Measurements from ENCODE around the gene TAP1. TPM values are rescaled to one million over a fixed set of nuclear protein-coding genes. Genes with fewer than 3 reads are reported as not detected.
"Not testable (repeated sequence)": the region's sequence is repeated elsewhere in the genome, so short reads cannot be mapped to it uniquely, and the experiment has no call there.

The TAP1 gene
- polyA plus RNA-seq, 4 donors = 9.2 to 11.9 (median 11.8) TPM

- no peak for DNase-seq (ENCODE audit: low read depth in 4 of 4, low spot score in 2 of 4)
These were observed 44.3 kb downstream of the TAP1 start for GRCh38 chr6:32809171-32809570.

GRCh38 chr6:32807020-32807580, 46.4 kb downstream of the TAP1 start:
- DNase-seq (ENCODE audit: low read depth in 4 of 4, low spot score in 2 of 4) = no peak

GRCh38 chr6:32805404-32805803, 48.1 kb downstream of the TAP1 start:
- DNase-seq (ENCODE audit: low read depth in 4 of 4, low spot score in 2 of 4) = not testable (repeated sequence)

- DNase-seq (ENCODE audit: low read depth in 4 of 4, low spot score in 2 of 4) = no peak
These were observed 50.1 kb downstream of the TAP1 start for GRCh38 chr6:32803416-32803815.

GRCh38 chr6:32799740-32800139, 53.8 kb downstream of the TAP1 start:
- DNase-seq (ENCODE audit: low read depth in 4 of 4, low spot score in 2 of 4) = no peak

- no peak for DNase-seq (ENCODE audit: low read depth in 4 of 4, low spot score in 2 of 4)
These were observed 54.3 kb downstream of the TAP1 start for GRCh38 chr6:32799168-32799567.

- DNase-seq (ENCODE audit: low read depth in 4 of 4, low spot score in 2 of 4) = peak; percentile 32 to 69 (median 54)
These were observed 56.4 kb downstream of the TAP1 start for GRCh38 chr6:32796848-32797776.

Other genes starting within 250 kb of the TAP1 start
- gene HLA-DQA1, start 216.3 kb downstream of the TAP1 start, polyA plus RNA-seq (ENCODE audit: insufficient read length in 4 of 4) = 1 to 10 TPM; 2.6 to 5.7 (median 3.8) TPM
- 10 to 100 TPM in 1 of 4 donors, 1 to 10 TPM in 3; 3.8 to 11.9 (median 7.3) TPM for gene HLA-DQB1, start 187.0 kb downstream of the TAP1 start, polyA plus RNA-seq (ENCODE audit: insufficient read length in 4 of 4)
- under 1 TPM in 2 of 4 donors, not detected in 2; 0.16 to 0.21 TPM for gene HLA-DQA2, start 112.3 kb downstream of the TAP1 start, polyA plus RNA-seq (ENCODE audit: insufficient read length in 4 of 4)
- gene HLA-DQB2, start 90.2 kb downstream of the TAP1 start, polyA plus RNA-seq (ENCODE audit: insufficient read length in 4 of 4) = 1 to 10 TPM in 3 of 4 donors, not detected in 1; 1.0 to 1.6 (median 1.2) TPM
- gene HLA-DOB, start 36.7 kb downstream of the TAP1 start, polyA plus RNA-seq (ENCODE audit: insufficient read length in 4 of 4) = under 1 TPM in 3 of 4 donors, not detected in 1; 0.14 to 0.21 (median 0.17) TPM
- 10 to 100 TPM; 12.6 to 17.4 (median 13.1) TPM for gene TAP2, start 15.0 kb downstream of the TAP1 start, polyA plus RNA-seq (ENCODE audit: insufficient read length in 4 of 4)
- 10 to 100 TPM; 17.9 to 27.3 (median 24.3) TPM for gene PSMB8, start 9.7 kb downstream of the TAP1 start, polyA plus RNA-seq (ENCODE audit: insufficient read length in 4 of 4)
- 1 to 10 TPM; 4.4 to 8.4 (median 7.7) TPM for gene PSMB9, start 488 bp upstream of the TAP1 start, polyA plus RNA-seq (ENCODE audit: insufficient read length in 4 of 4)
- 10 to 100 TPM; 67.0 to 71.1 (median 68.7) TPM for gene HLA-DMB, start 87.3 kb upstream of the TAP1 start, polyA plus RNA-seq (ENCODE audit: insufficient read length in 4 of 4)
- gene HLA-DMA, start 99.4 kb upstream of the TAP1 start, polyA plus RNA-seq (ENCODE audit: insufficient read length in 4 of 4) = 10 to 100 TPM; 13.3 to 19.3 (median 16.9) TPM
- 100 to 1,000 TPM; 272 to 341 (median 317) TPM for gene BRD2, start 114.9 kb upstream of the TAP1 start, polyA plus RNA-seq (ENCODE audit: insufficient read length in 4 of 4)
- gene HLA-DOA, start 155.9 kb upstream of the TAP1 start, polyA plus RNA-seq (ENCODE audit: insufficient read length in 4 of 4) = 1 to 10 TPM; 4.6 to 5.4 (median 5.3) TPM
- gene HLA-DPA1, start 219.9 kb upstream of the TAP1 start, polyA plus RNA-seq (ENCODE audit: insufficient read length in 4 of 4) = 10 to 100 TPM; 16.8 to 39.8 (median 19.2) TPM
- gene HLA-DPB1, start 222.3 kb upstream of the TAP1 start, polyA plus RNA-seq (ENCODE audit: insufficient read length in 4 of 4) = 10 to 100 TPM; 17.5 to 24.7 (median 21.9) TPM